Stimulated activated CD8-positive, alpha-beta memory T cell treated with anti-CD3 and anti-CD28 coated beads, Interleukin-4, amount 100 ng/mL, for 48 hours (primary cell): ENCODE data around the gene PAX2.

ENCODE experiments used
- DNase-seq: peaks from one replicate; pipeline ENCODE4 v3.0.0-alpha.2; 2020

The PAX2 gene

GRCh38 chr10:100864978-100865377 is 119.6 kb downstream of the PAX2 start:
- no peak for DNase-seq

GRCh38 chr10:100866010-100866409 is 120.6 kb downstream of the PAX2 start:
- no peak for DNase-seq

GRCh38 chr10:100866575-100867098 is 121.3 kb downstream of the PAX2 start:
- DNase-seq, result no peak

- DNase-seq, result no peak
Observed at GRCh38 chr10:100867261-100867963, 122.0 kb downstream of the PAX2 start.

- no peak for DNase-seq
Observed at GRCh38 chr10:100868382-100868781, 123.0 kb downstream of the PAX2 start.

GRCh38 chr10:100869399-100869798 is 124.0 kb downstream of the PAX2 start:
- DNase-seq, result no peak

GRCh38 chr10:100872034-100872791 is 126.8 kb downstream of the PAX2 start:
- peak; percentile 89 for DNase-seq

- DNase-seq, result no peak
Observed at GRCh38 chr10:100873146-100873826, 127.9 kb downstream of the PAX2 start.

- no peak for DNase-seq
Observed at GRCh38 chr10:100873827-100874326, 128.5 kb downstream of the PAX2 start.

GRCh38 chr10:100874702-100875483 is 129.5 kb downstream of the PAX2 start:
- DNase-seq, result no peak

GRCh38 chr10:100875484-100876166 is 130.2 kb downstream of the PAX2 start:
- DNase-seq, result no peak

GRCh38 chr10:100876585-100877460 is 131.4 kb downstream of the PAX2 start:
- DNase-seq, result no peak

GRCh38 chr10:100877461-100877850 is 132.1 kb downstream of the PAX2 start:
- DNase-seq, result no peak

GRCh38 chr10:100878291-100878910 is 133.0 kb downstream of the PAX2 start:
- DNase-seq, result peak; percentile 50
